CD8-positive, alpha-beta memory T cell (primary cell): ENCODE data around the gene SPIN1. TPM values are rescaled to one million over a fixed set of nuclear protein-coding genes. Genes with fewer than 3 reads are reported as not detected.

ENCODE experiments used
- CTCF ChIA-PET: fragments of 350-600 bp; sonication (Branson Sonifier 250); formaldehyde crosslinking; loops from one replicate; lab custom pipeline; 2021; ENCODE audit warnings: antibody characterized with exemption; lab: Charles Lee
- POLR2A ChIA-PET: fragments of 350-600 bp; sonication (Branson Sonifier 250); formaldehyde crosslinking; loops from one replicate; lab custom pipeline; 2021; ENCODE audit warnings: antibody characterized with exemption; lab: Charles Lee
- DNase-seq, 5 donors: peaks; one replicate each; pipeline versions ENCODE4 v3.0.0 to v3.0.0-alpha.2; 2020 to 2022; ENCODE audit warnings: mixed read lengths in 1 of 5
- H3K27ac ChIP-seq: one replicate; pipeline ENCODE4 v1.7.0; 2013; ENCODE audit warnings: low read depth, mild to moderate bottlenecking, low read length, moderate library complexity
- H3K27me3 ChIP-seq: 2 replicates; pipeline ENCODE4 v1.7.0; 2013; ENCODE audit warnings: low read length, mild to moderate bottlenecking; ENCODE audit not compliant: insufficient read depth, poor library complexity, severe bottlenecking
- H3K36me3 ChIP-seq: 2 replicates; pipeline ENCODE4 v1.7.0; 2013; ENCODE audit warnings: mild to moderate bottlenecking, low read length, moderate library complexity; ENCODE audit not compliant: insufficient read depth
- H3K4me1 ChIP-seq: 2 replicates; pipeline ENCODE4 v1.7.0; 2013; ENCODE audit warnings: mild to moderate bottlenecking, low read length, moderate library complexity; ENCODE audit not compliant: insufficient read depth
- H3K4me3 ChIP-seq: 2 replicates; pipeline ENCODE4 v1.7.0; 2013; ENCODE audit warnings: mild to moderate bottlenecking, low read length
- H3K9me3 ChIP-seq: 2 replicates; pipeline ENCODE4 v1.7.0; 2013; ENCODE audit warnings: mild to moderate bottlenecking, low read length
- H3K27ac Mint-ChIP-seq, 8 donors: one replicate each; pipeline ENCODE4 v1.8.0; 2020 to 2021; ENCODE audit warnings: mixed read lengths in 8 of 8, mild to moderate bottlenecking in 6 of 8, inconsistent platforms in 3 of 8, moderate library complexity in 3 of 8
- H3K27me3 Mint-ChIP-seq, 2 donors: one replicate each; pipeline ENCODE4 v1.8.0; 2020 to 2021; ENCODE audit warnings: mixed read lengths in 2 of 2, mild to moderate bottlenecking in 1 of 2, moderate library complexity in 1 of 2
- H3K36me3 Mint-ChIP-seq, 3 donors: one replicate each; pipeline ENCODE4 v1.8.0; 2020 to 2021; ENCODE audit warnings: mixed read lengths in 3 of 3, inconsistent platforms in 1 of 3, mild to moderate bottlenecking in 1 of 3
- H3K4me1 Mint-ChIP-seq, 3 donors: one replicate each; pipeline ENCODE4 v1.8.0; 2020 to 2021; ENCODE audit warnings: mixed read lengths in 3 of 3, inconsistent platforms in 1 of 3, mild to moderate bottlenecking in 1 of 3
- H3K4me3 Mint-ChIP-seq, 7 donors: one replicate each; pipeline ENCODE4 v1.8.0; 2020 to 2021; ENCODE audit warnings: mixed read lengths in 7 of 7, mild to moderate bottlenecking in 6 of 7, moderate library complexity in 4 of 7, inconsistent platforms in 2 of 7
- H3K9me3 Mint-ChIP-seq, 5 donors: one replicate each; pipeline ENCODE4 v1.8.0; 2020 to 2022; ENCODE audit warnings: mixed read lengths in 5 of 5, mild to moderate bottlenecking in 3 of 5, moderate library complexity in 2 of 5, inconsistent platforms in 1 of 5
- polyA plus RNA-seq: library from polyadenylated mRNA; unstranded; fragments of 300-500 nt; fragmentation: Illumina TruSeq; gene quantifications from one replicate; pipeline ENCODE4 v1.2.3, GENCODE V29; 2021
- total RNA-seq, 2 experiments: library from RNA; stranded (reverse); gene quantifications; one replicate each; pipeline ENCODE4 v1.2.3, GENCODE V29; 2021

SPIN1 gene
- total and polyA plus RNA-seq, 3 experiments from 2014 or later, result 21.9 to 24.1 (median 22.9) TPM

DNA sequence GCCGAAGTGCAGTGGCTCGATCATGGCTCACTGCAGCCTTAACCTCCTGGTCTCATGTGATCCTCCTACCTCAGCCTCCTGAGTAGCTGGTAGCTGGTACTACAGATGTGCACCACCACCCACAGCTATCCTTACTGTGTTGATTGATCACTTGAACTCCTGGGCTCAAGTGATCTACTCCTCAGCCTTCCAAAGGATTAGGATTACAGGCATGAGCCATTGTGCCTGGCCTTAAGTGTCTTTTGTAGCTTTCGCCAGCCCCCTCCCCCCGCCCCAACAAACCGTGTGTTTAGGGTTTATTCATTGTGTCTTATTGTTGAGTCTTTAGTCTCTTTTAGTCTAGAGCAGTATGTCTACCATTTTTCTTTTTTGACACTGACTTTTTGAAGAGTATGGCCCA lies 33.1 kb downstream of the SPIN1 start:
- H3K27ac Mint-ChIP-seq, result peak overlapping the region in 1 of 8 donors; percentile 57
- H3K9me3 ChIP-seq, result peaks cover 4% of the 10 kb centered on the region
- H3K36me3 ChIP-seq, result peaks cover 5% of the 10 kb centered on the region
- peak overlapping the region in 1 of 7 donors; percentile 13 for H3K4me3 Mint-ChIP-seq
- no peak for DNase-seq
- peaks cover 29 to 62% (median 54%) of the 10 kb centered on the region in 3 donors for H3K36me3 Mint-ChIP-seq
- ChIA-PET CTCF (no interaction called here), POLR2A (no interaction called here)
- H3K27me3 ChIP-seq, result no peaks in the 10 kb centered on the region
- H3K4me3 ChIP-seq, result no peak overlapping the region
- peaks cover 9 to 26% (median 22%) of the 10 kb centered on the region in 3 donors for H3K4me1 Mint-ChIP-seq
- H3K27me3 Mint-ChIP-seq, result no peaks in the 10 kb centered on the region
- no peak overlapping the region for H3K27ac ChIP-seq
- peaks cover 19 to 46% (median 39%) of the 10 kb centered on the region in 5 donors for H3K9me3 Mint-ChIP-seq
- no peaks in the 10 kb centered on the region for H3K4me1 ChIP-seq

GRCh38 chr9:88425538-88425950 lies 37.3 kb downstream of the SPIN1 start:
- no peak for DNase-seq
- CTCF ChIA-PET, result no interaction called here
- Histone ChIP-seq H3K4me3 (no peak overlapping the region), H3K9me3 (no peaks in the 10 kb centered on the region), H3K36me3 (no peaks in the 10 kb centered on the region), H3K27ac (no peak overlapping the region), H3K4me1 (no peaks in the 10 kb centered on the region), H3K27me3 (no peaks in the 10 kb centered on the region)
- H3K9me3 Mint-ChIP-seq, result peaks cover 4 to 12% (median 10%) of the 10 kb centered on the region in 5 donors
- no peak overlapping the region for H3K27ac Mint-ChIP-seq
- POLR2A ChIA-PET, result no interaction called here
- peaks cover 7 to 15% (median 11%) of the 10 kb centered on the region in 3 donors for H3K4me1 Mint-ChIP-seq
- no peak overlapping the region for H3K4me3 Mint-ChIP-seq
- peaks cover 14 to 41% (median 25%) of the 10 kb centered on the region in 3 donors for H3K36me3 Mint-ChIP-seq
- no peaks in the 10 kb centered on the region for H3K27me3 Mint-ChIP-seq

DNA sequence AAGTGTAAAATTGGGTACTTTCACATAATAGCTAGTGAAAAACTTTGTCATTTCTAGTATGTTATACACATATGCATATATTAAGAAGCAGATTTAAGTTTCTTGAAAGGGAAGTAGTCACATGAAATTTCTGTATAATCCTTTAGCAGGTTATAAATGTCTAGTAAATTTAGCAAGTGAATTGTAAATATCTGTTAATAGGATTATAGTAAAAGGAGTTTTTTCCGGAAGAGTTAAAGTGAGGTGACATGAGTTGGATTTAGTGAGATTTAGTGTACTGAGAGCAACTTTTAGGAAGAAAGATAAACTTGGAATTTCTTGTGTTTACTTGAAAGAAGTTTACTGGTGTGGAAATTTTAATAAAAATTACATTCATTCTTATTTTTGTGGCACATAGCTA lies 38.4 kb downstream of the SPIN1 start:
- H3K9me3 Mint-ChIP-seq, result peaks cover 0 to 2% (median 0%) of the 10 kb centered on the region in 5 donors
- Histone ChIP-seq H3K36me3 (no peaks in the 10 kb centered on the region), H3K4me3 (no peak overlapping the region), H3K27me3 (no peaks in the 10 kb centered on the region), H3K27ac (no peak overlapping the region), H3K4me1 (no peaks in the 10 kb centered on the region), H3K9me3 (no peaks in the 10 kb centered on the region)
- ChIA-PET POLR2A (no interaction called here), CTCF (no interaction called here)
- H3K27ac Mint-ChIP-seq, result no peak overlapping the region
- no peak for DNase-seq
- H3K4me3 Mint-ChIP-seq, result no peak overlapping the region
- H3K27me3 Mint-ChIP-seq, result no peaks in the 10 kb centered on the region
- H3K4me1 Mint-ChIP-seq, result peaks cover 7 to 15% (median 11%) of the 10 kb centered on the region in 3 donors
- peaks cover 6 to 36% (median 14%) of the 10 kb centered on the region in 3 donors for H3K36me3 Mint-ChIP-seq

DNA sequence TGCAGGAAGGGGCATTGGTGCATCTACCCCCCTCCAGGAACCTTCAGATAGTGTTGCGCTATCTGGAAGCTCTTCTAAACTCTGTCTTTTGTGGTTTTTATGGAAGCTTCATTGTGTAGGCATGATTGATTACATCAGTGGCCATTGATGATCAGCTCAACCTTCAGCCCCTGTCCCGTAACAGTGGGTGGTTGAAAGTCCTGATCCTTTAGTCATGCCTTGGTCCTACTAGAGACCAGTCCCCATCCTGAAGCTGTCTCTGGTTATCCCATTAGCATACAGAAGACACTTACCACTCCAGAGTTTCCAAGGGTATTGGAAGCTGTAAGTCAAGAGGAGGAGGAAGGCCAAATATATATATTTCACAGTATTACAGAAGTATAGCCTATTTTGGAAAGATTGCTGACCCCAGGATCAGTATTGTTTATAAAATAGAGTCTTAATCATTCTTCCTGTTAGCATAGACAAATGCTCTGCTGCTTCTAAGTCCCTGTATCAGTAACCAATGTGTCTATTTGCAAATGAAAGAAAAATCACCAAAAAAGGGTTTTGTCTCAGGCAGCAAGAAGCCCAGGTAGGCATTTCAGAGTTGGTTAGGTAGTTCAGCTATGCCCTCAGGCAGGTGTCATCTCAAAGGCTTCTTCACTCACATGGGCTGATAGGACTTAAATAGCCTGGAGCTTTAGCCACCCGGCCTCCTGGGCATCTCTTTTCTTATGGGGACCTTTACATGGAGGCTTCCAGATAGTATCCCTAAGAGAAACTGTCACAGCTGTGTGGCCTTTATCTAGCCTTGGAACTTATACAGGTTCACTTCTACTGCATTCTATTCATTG lies 41.6 kb downstream of the SPIN1 start:
- no peaks in the 10 kb centered on the region for H3K27me3 Mint-ChIP-seq
- H3K4me1 Mint-ChIP-seq, result peaks cover 15 to 32% (median 21%) of the 10 kb centered on the region in 3 donors
- ChIA-PET CTCF (interaction anchor here (1.2 kb wide), 1 partner anchor 9 kb away, joined by 3 read pairs; no protein-coding TSS in a partner anchor), POLR2A (no interaction called here)
- H3K27ac Mint-ChIP-seq, result peak overlapping the region in 2 of 8 donors; percentile 42 to 48
- Histone ChIP-seq H3K27me3 (no peaks in the 10 kb centered on the region), H3K27ac (no peak overlapping the region), H3K36me3 (no peaks in the 10 kb centered on the region), H3K4me1 (no peaks in the 10 kb centered on the region), H3K9me3 (no peaks in the 10 kb centered on the region), H3K4me3 (no peak overlapping the region)
- no peak for DNase-seq
- no peak overlapping the region for H3K4me3 Mint-ChIP-seq
- H3K9me3 Mint-ChIP-seq, result no peaks in the 10 kb centered on the region
- H3K36me3 Mint-ChIP-seq, result peaks cover 11 to 51% (median 15%) of the 10 kb centered on the region in 3 donors

DNA sequence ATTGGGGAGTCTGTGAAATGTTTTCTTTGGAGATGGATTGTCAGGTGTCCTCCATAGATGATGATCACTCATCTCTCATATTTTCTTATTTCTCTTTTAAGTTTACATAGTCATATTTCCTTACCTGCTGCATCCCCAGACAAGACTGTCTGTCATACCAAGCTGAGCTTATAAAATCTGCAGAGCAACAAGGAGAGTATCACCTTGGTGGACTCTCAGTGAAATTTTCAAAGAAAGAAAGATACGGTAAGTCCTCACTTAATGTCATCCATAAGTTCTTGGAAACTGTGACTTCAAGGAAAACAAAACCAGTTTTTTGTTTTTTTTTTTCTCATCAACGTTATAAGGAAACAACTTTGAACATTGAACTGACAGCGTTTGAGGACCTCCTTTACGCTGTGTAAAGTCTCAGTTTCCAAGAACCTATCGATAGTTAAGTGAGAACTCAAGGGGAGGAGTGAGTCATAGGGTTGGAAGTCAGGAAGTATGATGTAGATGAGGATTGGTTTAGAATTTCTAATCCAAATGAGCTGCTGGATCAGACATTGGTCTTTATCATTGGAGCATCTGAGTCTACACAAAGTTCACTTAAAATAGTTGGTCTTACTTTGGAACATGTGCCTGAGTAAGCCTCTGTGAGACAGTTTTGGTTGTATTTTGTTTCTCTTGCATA lies 45.5 kb downstream of the SPIN1 start:
- H3K4me1 Mint-ChIP-seq, result peaks cover 34 to 47% (median 44%) of the 10 kb centered on the region in 3 donors
- H3K27ac Mint-ChIP-seq, result peak overlapping the region in 1 of 8 donors; percentile 34
- no peak overlapping the region for H3K4me3 Mint-ChIP-seq
- peaks cover 20 to 64% (median 23%) of the 10 kb centered on the region in 3 donors for H3K36me3 Mint-ChIP-seq
- ChIA-PET POLR2A (no interaction called here), CTCF (no interaction called here)
- Histone ChIP-seq H3K27ac (no peak overlapping the region), H3K9me3 (no peaks in the 10 kb centered on the region), H3K4me1 (peaks cover 6% of the 10 kb centered on the region), H3K4me3 (no peak overlapping the region), H3K36me3 (no peaks in the 10 kb centered on the region), H3K27me3 (no peaks in the 10 kb centered on the region)
- no peaks in the 10 kb centered on the region for H3K9me3 Mint-ChIP-seq
- DNase-seq, result no peak
- no peaks in the 10 kb centered on the region for H3K27me3 Mint-ChIP-seq

GRCh38 chr9:88435336-88435735 lies 47.1 kb downstream of the SPIN1 start:
- H3K27me3 Mint-ChIP-seq, result no peaks in the 10 kb centered on the region
- Histone ChIP-seq H3K4me1 (peaks cover 6% of the 10 kb centered on the region), H3K36me3 (no peaks in the 10 kb centered on the region), H3K27ac (no peak overlapping the region), H3K27me3 (no peaks in the 10 kb centered on the region), H3K9me3 (no peaks in the 10 kb centered on the region), H3K4me3 (no peak overlapping the region)
- H3K4me1 Mint-ChIP-seq, result peaks cover 41 to 51% (median 47%) of the 10 kb centered on the region in 3 donors
- ChIA-PET POLR2A (no interaction called here), CTCF (no interaction called here)
- peak overlapping the region in 2 of 7 donors; percentile 10 to 11 for H3K4me3 Mint-ChIP-seq
- peaks cover 19 to 54% (median 20%) of the 10 kb centered on the region in 3 donors for H3K36me3 Mint-ChIP-seq
- no peak for DNase-seq
- peak overlapping the region in 6 of 8 donors; percentile 3 to 46 (median 34) for H3K27ac Mint-ChIP-seq
- H3K9me3 Mint-ChIP-seq, result no peaks in the 10 kb centered on the region

GRCh38 chr9:88436379-88436778 lies 48.1 kb downstream of the SPIN1 start:
- Mint-ChIP-seq H3K4me1 (peaks cover 41 to 51% (median 47%) of the 10 kb centered on the region in 3 donors), H3K36me3 (peaks cover 19 to 57% (median 20%) of the 10 kb centered on the region in 3 donors), H3K27ac (peak overlapping the region in 2 of 8 donors; percentile 40 to 69), H3K9me3 (no peaks in the 10 kb centered on the region), H3K4me3 (no peak overlapping the region), H3K27me3 (no peaks in the 10 kb centered on the region)
- POLR2A ChIA-PET, result no interaction called here
- peaks cover 6% of the 10 kb centered on the region for H3K4me1 ChIP-seq
- no peaks in the 10 kb centered on the region for H3K36me3 ChIP-seq
- no peak overlapping the region for H3K4me3 ChIP-seq
- no peak overlapping the region for H3K27ac ChIP-seq
- H3K27me3 ChIP-seq, result no peaks in the 10 kb centered on the region
- no peak for DNase-seq
- CTCF ChIA-PET, result no interaction called here
- H3K9me3 ChIP-seq, result no peaks in the 10 kb centered on the region
